Stomach (tissue), 4 donors: ENCODE results near the gene SRSF4.

Source experiments
- CTCF ChIP-seq, 7 experiments: fragments of 450-650 bp in 4 of 7; fragments of 200-600 bp in 3 of 7; sonication (generic) in 3 of 7; IDR thresholded peaks; one replicate each; pipeline ENCODE4 v1.5.1; 2016 to 2019; ENCODE audit warnings: antibody characterized with exemption in 7 of 7, control low read depth in 2 of 7, mild to moderate bottlenecking in 1 of 7
- EP300 ChIP-seq: sonication (generic); formaldehyde crosslinking; IDR thresholded peaks from one replicate; pipeline ENCODE4 v1.6.1; 2017; ENCODE audit warnings: antibody characterized with exemption
- POLR2A ChIP-seq, 4 donors: fragments of 450-650 bp; IDR thresholded peaks; one replicate each; pipeline ENCODE4 v1.6.1; 2016; ENCODE audit warnings: antibody characterized with exemption in 4 of 4, control low read depth in 2 of 4, mild to moderate bottlenecking in 1 of 4, moderate library complexity in 1 of 4
- POLR2AphosphoS5 ChIP-seq, 3 donors: sonication (generic); formaldehyde crosslinking; IDR thresholded peaks; one replicate each; pipeline ENCODE4 v1.6.1; 2016; ENCODE audit warnings: antibody characterized with exemption in 3 of 3

GRCh38 chr1:29169976-29170375, 11.7 kb downstream of the SRSF4 start:
- TF ChIP-seq CTCF (IDR thresholded peaks at IDR 0.05) (no peak), POLR2A (IDR thresholded peaks at IDR 0.05) (no peak), POLR2AphosphoS5 (IDR thresholded peaks at IDR 0.05) (no peak), EP300 (no peak)
